DOHH2 (cell line): ENCODE measurements around the gene FBXO34.
"Not testable (repeated sequence)": the region's sequence is repeated elsewhere in the genome, so short reads cannot be mapped to it uniquely, and the experiment has no call there.

ENCODE experiments used
- H3F3A ChIP-seq: fragments of 200-600 bp; sonication (generic), shearing (Covaris generic); 2 replicates; pipeline ENCODE4 v1.6.0; 2016; ENCODE audit warnings: antibody characterized with exemption, mild to moderate bottlenecking; ENCODE audit not compliant: control insufficient read depth, insufficient read depth
- H3K27ac ChIP-seq: fragments of 200-600 bp; sonication (generic); 2 replicates; pipeline ENCODE4 v1.5.1; 2014; ENCODE audit warnings: low read depth, mild to moderate bottlenecking, low read length, moderate library complexity
- H3K27me3 ChIP-seq: fragments of 200-600 bp; sonication (generic); 2 replicates; pipeline ENCODE4 v1.6.1; 2014; ENCODE audit warnings: mild to moderate bottlenecking, low read length, mixed read lengths; ENCODE audit not compliant: control insufficient read depth
- H3K36me3 ChIP-seq: fragments of 200-600 bp; sonication (generic); 2 replicates; pipeline ENCODE4 v1.6.1; 2014; ENCODE audit warnings: mild to moderate bottlenecking, low read length, moderate library complexity, mixed read lengths; ENCODE audit not compliant: control insufficient read depth
- H3K4me1 ChIP-seq: fragments of 200-600 bp; sonication (generic); 2 replicates; pipeline ENCODE4 v1.6.1; 2014; ENCODE audit warnings: mild to moderate bottlenecking, low read length, mixed read lengths; ENCODE audit not compliant: control insufficient read depth
- H3K4me2 ChIP-seq: fragments of 200-600 bp; sonication (generic); 2 replicates; pipeline ENCODE4 v1.6.0; 2014; ENCODE audit warnings: mild to moderate bottlenecking, low read length, moderate library complexity
- H3K4me3 ChIP-seq: fragments of 200-600 bp; sonication (generic); 2 replicates; pipeline ENCODE4 v1.5.1; 2014; ENCODE audit warnings: mild to moderate bottlenecking, low read length, mixed read lengths
- H3K79me2 ChIP-seq: fragments of 200-600 bp; sonication (generic); 2 replicates; pipeline ENCODE4 v1.6.1; 2014; ENCODE audit warnings: mild to moderate bottlenecking, low read length, mixed read lengths; ENCODE audit not compliant: control insufficient read depth
- H3K9me2 ChIP-seq: fragments of 200-600 bp; sonication (generic); replicated peaks from 2 replicates; pipeline ENCODE4 v1.6.1; 2014; ENCODE audit warnings: mild to moderate bottlenecking, low read length, mixed read lengths; ENCODE audit not compliant: control insufficient read depth
- H3K9me3 ChIP-seq: fragments of 200-600 bp; sonication (generic); 2 replicates; pipeline ENCODE4 v1.6.1; 2014; ENCODE audit warnings: antibody characterized with exemption, low read length, mixed read lengths; ENCODE audit not compliant: control insufficient read depth, insufficient read depth
- H4K20me1 ChIP-seq: fragments of 200-600 bp; sonication (generic); 2 replicates; pipeline ENCODE4 v1.6.0; 2014; ENCODE audit warnings: low read depth, mild to moderate bottlenecking, antibody characterized with exemption, low read length, moderate library complexity; ENCODE audit not compliant: control insufficient read depth, insufficient read depth
- EZH2phosphoT487 ChIP-seq: fragments of 200-600 bp; sonication (generic); IDR thresholded peaks from 2 replicates; pipeline ENCODE4 v1.6.1; 2017; ENCODE audit warnings: borderline replicate concordance, mild to moderate bottlenecking, antibody characterized with exemption, low read length, moderate library complexity, mixed read lengths
- TF ChIP-seq, protein P1 (sequence below): fragments of 200-600 bp; sonication (generic); IDR thresholded peaks from one replicate; pipeline ENCODE4 v1.5.1; 2014; ENCODE audit warnings: antibody characterized with exemption, mild to moderate bottlenecking, low read depth, low read length; ENCODE audit not compliant: poor library complexity, severe bottlenecking

FBXO34 gene

DNA sequence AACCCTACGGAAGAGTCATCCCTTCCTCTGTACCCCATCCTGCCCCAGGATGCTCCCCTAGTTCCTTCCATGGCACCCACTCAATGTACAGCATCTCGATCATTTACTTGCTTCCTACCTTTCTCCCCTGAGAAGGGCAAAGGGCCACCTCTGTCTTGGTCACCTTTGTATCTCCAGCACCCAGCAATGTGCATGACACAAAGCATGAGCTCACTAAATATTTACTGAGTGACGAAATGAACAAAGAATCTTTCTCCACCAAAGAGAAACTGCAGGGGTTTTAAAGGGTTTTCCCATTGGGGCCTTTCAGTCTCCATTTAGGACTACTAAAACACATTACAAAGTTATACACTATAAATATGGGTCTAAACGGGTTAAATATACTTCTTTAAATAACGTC, 109.8 kb downstream of the FBXO34 start:
- no peaks in the 10 kb centered on the region for H3K27me3 ChIP-seq
- no peak for TF ChIP-seq EZH2phosphoT487
- TF ChIP-seq, protein P1, sequence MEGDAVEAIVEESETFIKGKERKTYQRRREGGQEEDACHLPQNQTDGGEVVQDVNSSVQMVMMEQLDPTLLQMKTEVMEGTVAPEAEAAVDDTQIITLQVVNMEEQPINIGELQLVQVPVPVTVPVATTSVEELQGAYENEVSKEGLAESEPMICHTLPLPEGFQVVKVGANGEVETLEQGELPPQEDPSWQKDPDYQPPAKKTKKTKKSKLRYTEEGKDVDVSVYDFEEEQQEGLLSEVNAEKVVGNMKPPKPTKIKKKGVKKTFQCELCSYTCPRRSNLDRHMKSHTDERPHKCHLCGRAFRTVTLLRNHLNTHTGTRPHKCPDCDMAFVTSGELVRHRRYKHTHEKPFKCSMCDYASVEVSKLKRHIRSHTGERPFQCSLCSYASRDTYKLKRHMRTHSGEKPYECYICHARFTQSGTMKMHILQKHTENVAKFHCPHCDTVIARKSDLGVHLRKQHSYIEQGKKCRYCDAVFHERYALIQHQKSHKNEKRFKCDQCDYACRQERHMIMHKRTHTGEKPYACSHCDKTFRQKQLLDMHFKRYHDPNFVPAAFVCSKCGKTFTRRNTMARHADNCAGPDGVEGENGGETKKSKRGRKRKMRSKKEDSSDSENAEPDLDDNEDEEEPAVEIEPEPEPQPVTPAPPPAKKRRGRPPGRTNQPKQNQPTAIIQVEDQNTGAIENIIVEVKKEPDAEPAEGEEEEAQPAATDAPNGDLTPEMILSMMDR, result no peak
- H3K79me2 ChIP-seq, result no peaks in the 10 kb centered on the region
- no peak overlapping the region for H3K4me3 ChIP-seq
- peaks cover 6% of the 10 kb centered on the region; the same call in 1 of the 2 replicates for H3K36me3 ChIP-seq
- no peaks in the 10 kb centered on the region for H3K9me2 ChIP-seq
- no peaks in the 10 kb centered on the region for H3F3A ChIP-seq
- no peaks in the 10 kb centered on the region for H3K4me1 ChIP-seq
- no peak overlapping the region for H3K27ac ChIP-seq
- no peaks in the 10 kb centered on the region for H4K20me1 ChIP-seq
- H3K4me2 ChIP-seq, result no peak overlapping the region
- H3K9me3 ChIP-seq, result no peaks in the 10 kb centered on the region

DNA sequence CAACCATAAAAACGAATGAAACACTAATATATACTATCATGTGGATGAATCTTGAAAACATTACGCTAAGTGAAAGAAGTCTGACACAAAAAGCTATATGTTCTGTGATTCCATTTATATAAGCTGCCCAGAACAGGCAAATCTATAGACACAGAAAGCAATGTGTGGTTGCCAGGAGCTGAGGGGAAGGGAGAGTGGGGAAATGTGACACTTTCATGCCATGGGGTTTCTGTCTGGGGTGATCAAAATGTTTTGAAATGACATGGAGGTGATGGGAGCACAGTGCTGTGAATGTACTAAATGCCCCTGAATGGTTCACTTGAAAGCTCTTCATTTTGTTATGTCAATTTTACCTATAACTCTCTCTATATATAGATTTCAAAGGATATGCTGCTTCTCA, 110.3 kb downstream of the FBXO34 start:
- no peaks in the 10 kb centered on the region for H3K79me2 ChIP-seq
- no peaks in the 10 kb centered on the region for H3K9me3 ChIP-seq
- H3K27me3 ChIP-seq, result no peaks in the 10 kb centered on the region
- no peaks in the 10 kb centered on the region for H3K9me2 ChIP-seq
- H3F3A ChIP-seq, result no peaks in the 10 kb centered on the region
- no peak overlapping the region for H3K27ac ChIP-seq
- H3K4me3 ChIP-seq, result no peak overlapping the region
- H4K20me1 ChIP-seq, result no peaks in the 10 kb centered on the region
- no peaks in the 10 kb centered on the region for H3K4me1 ChIP-seq
- TF ChIP-seq EZH2phosphoT487, result no peak
- TF ChIP-seq, protein P1, result no peak
- no peak overlapping the region for H3K4me2 ChIP-seq
- H3K36me3 ChIP-seq, result peaks cover 3% of the 10 kb centered on the region; the same call in 1 of the 2 replicates

DNA sequence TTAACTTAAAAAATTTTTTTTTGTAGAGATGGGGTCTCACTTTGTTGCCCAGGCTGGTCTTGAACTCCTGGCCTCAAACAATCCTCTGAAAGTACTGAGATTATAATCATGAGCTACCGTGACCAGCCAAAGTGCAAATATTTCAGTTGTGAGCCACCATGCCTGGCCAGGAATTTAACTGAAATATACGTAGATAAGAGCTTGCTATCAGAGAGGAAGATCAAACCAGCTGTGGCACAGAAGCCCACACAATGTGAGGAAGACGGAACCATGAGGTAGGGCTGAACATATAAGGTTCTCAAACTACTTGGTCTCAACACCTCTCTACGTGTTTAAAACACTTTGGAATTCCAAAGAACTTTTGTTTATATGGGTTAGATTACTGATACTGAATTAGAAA, 111.3 kb downstream of the FBXO34 start:
- Histone ChIP-seq H3K36me3 (peaks cover 3% of the 10 kb centered on the region; the same call in 1 of the 2 replicates), H3K4me1 (no peaks in the 10 kb centered on the region), H3K4me3 (no peak overlapping the region), H3K9me2 (no peaks in the 10 kb centered on the region), H3K79me2 (no peaks in the 10 kb centered on the region), H3K4me2 (no peak overlapping the region), H3K27me3 (no peaks in the 10 kb centered on the region), H4K20me1 (no peaks in the 10 kb centered on the region), H3K9me3 (no peaks in the 10 kb centered on the region), H3K27ac (no peak overlapping the region), H3F3A (no peaks in the 10 kb centered on the region)
- no peak for TF ChIP-seq EZH2phosphoT487
- TF ChIP-seq, protein P1, result no peak

DNA sequence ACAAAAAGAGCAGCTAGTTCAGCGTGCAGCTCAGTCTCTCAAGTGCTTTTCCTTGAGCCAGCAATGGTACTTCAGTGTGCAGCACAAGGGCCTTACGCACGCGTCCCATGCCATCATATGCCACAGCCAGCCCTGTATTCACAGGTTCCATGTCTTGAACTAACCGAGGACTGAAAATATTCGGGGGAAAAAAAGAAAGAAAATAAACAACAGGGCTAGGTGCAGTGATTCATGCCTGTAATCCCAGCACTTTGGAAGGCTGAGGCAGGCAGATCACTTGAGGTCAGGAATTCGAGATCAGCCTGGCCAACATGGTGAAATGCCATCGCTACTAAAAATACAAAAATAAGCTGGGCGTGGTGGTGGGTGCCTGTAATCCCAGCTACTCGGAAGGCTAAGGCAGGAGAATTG, 111.8 kb downstream of the FBXO34 start:
- H3K4me1 ChIP-seq, H3K36me3 ChIP-seq, H3K27ac ChIP-seq, H4K20me1 ChIP-seq, H3K79me2 ChIP-seq, H3K4me3 ChIP-seq, H3F3A ChIP-seq, H3K9me3 ChIP-seq, H3K4me2 ChIP-seq, H3K9me2 ChIP-seq, H3K27me3 ChIP-seq: not testable (repeated sequence)
